ENCODE results near the gene RIPOR2. TPM values are rescaled to one million over a fixed set of nuclear protein-coding genes. Genes with fewer than 3 reads are reported as not detected.

RIPOR2 gene
- total and polyA plus RNA-seq, 10 of the 15 experiments (the other 5 are each of a cell fraction or from before 2014, with no cell fraction given) = 22.2 to 48.2 (median 34.7) TPM

DNA sequence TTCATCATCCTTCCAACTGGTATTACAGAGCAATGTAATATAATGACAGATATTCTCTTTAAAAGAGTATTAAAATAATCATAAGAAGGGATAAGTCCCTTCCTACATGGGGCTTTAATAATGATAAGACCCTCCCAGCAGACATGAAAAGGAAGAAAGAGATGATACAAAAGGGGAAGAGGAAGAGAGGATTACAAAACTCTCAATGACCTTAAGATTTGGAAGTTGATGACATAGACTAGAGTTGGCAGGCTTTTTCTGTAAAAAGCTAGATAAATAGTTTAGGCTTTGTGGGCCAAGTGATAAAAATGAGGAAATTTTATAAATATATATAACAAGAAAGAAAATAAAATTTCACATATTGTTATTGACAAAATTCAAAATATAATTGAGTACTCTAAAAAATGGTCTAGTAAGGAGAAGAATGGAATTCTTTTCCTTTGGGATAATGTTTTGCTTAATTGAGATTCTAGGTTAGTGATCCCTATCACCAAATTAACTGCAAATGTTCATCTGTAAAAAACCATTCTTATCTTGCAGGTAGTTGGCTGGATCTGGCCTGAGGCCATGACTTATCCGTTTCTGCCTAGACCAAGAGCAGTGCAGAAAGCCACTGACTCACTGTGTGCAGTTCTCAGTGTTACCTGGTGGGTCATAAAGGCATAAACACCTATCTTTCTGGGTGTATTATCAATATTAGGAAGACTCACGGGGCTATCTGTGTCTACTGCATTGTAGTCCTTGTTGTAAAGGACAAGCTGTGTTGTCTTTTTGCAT lies 11.0 kb downstream of the RIPOR2 start:
- Histone ChIP-seq H4K20me1 (ENCODE audit: control insufficient read depth, insufficient read depth) (no peaks in the 10 kb centered on the region), H2AFZ (ENCODE audit: control insufficient read depth, low read depth, low read length) (no peak overlapping the region), H3K27me3 (replicated peaks in 1 of 2; ENCODE audit: control insufficient read depth in 2 of 2, insufficient read depth in 2 of 2, low read length in 1 of 2) (no peaks in the 10 kb centered on the region), H3K9ac (ENCODE audit: control insufficient read depth, insufficient read depth, low read length) (no peak overlapping the region), H3K36me3 (ENCODE audit: control insufficient read depth in 2 of 2, insufficient read depth in 2 of 2, low read length in 1 of 2) (no peaks in the 10 kb centered on the region), H3K4me1 (ENCODE audit: control insufficient read depth, insufficient read depth, low read length) (peaks cover 42% of the 10 kb centered on the region), H3K9me3 (replicated peaks; ENCODE audit: control insufficient read depth, insufficient read depth, low read length) (no peaks in the 10 kb centered on the region; the same call in 2 of the 3 replicates), H3K4me2 (ENCODE audit: control insufficient read depth, insufficient read depth) (no peak overlapping the region), H3K79me2 (ENCODE audit: control insufficient read depth, insufficient read depth, low read length) (peaks cover 35% of the 10 kb centered on the region), H3K27ac (ENCODE audit: control insufficient read depth, insufficient read depth) (no peak overlapping the region), H3K4me3 (no peak overlapping the region)
- in situ Hi-C loops (cut with MboI) (no loop called here), intact Hi-C loops (cut with micrococcal nuclease; ENCODE audit: unreplicated experiment) (no loop called here)
- RAD21 ChIA-PET (ENCODE audit: unreplicated experiment) = interaction anchor here (1.0 to 1.9 kb wide), 4 partner anchors 15 to 102 kb away, joined by 3 to 16 read pairs (median 6); no protein-coding TSS in a partner anchor
- TF ChIP-seq TCF7 (IDR thresholded peaks at IDR 0.05; ENCODE audit: borderline replicate concordance) = no peak
- no peak for TF ChIP-seq RCOR1 (conservative IDR thresholded peaks at IDR 0.05; ENCODE audit: low read depth, low read length)
- TF ChIP-seq CBFB (IDR thresholded peaks at IDR 0.05; ENCODE audit: low read depth) = no peak
- no peak for TF ChIP-seq ZNF622 (IDR thresholded peaks at IDR 0.05)
- TF ChIP-seq NBN (IDR thresholded peaks at IDR 0.05) = no peak
- TF ChIP-seq DPF2 (IDR thresholded peaks at IDR 0.05) = no peak
- SMC1A ChIA-PET (ENCODE audit: uncharacterized antibody, unreplicated experiment) = interaction anchor here (1.3 to 3.3 kb wide), 9 partner anchors 9 to 94 kb away, joined by 3 to 28 read pairs (median 4); partner anchors contain the start of gene RIPOR2
- CTCF ChIA-PET = interaction anchor here (0.6 to 3.1 kb wide), 5 partner anchors 10 to 69 kb away, joined by 3 to 28 read pairs (median 17); partner anchors contain the start of gene RIPOR2
- 40% methylated on average over 2 of the region's 2 CpGs for WGBS (ENCODE audit: insufficient coverage, insufficient replicate concordance, low lambda C conversion rate, missing lambda C conversion rate)
- BruUV-seq (replicated peaks) = no TSS peak
- no peak for FAIRE-seq
- no peak for DNase-seq (ENCODE audit: low read depth, low spot score)
- POLR2A ChIA-PET = interaction anchor here (0.5 to 1.3 kb wide), 2 partner anchors 12 to 62 kb away, joined by 3 read pairs; no protein-coding TSS in a partner anchor
- 0 out of 3 replicates have a peak, but pooled peaks have one; percentile 9 for ATAC-seq

- H3K79me2 ChIP-seq (ENCODE audit: control insufficient read depth, insufficient read depth, low read length) = peaks cover 32% of the 10 kb centered on the region
- in situ Hi-C loops (cut with MboI) (no loop called here), intact Hi-C loops (cut with micrococcal nuclease; ENCODE audit: unreplicated experiment) (no loop called here)
- peak; percentile 23 for FAIRE-seq
- ATAC-seq = no peak
- RAD21 ChIA-PET (ENCODE audit: unreplicated experiment) = no interaction called here
- no TSS peak for BruUV-seq (replicated peaks)
- H4K20me1 ChIP-seq (ENCODE audit: control insufficient read depth, insufficient read depth) = peaks cover 3% of the 10 kb centered on the region; the same call in 1 of the 2 replicates
- 40% methylated on average over 8 of the region's 8 CpGs for WGBS (ENCODE audit: insufficient coverage, insufficient replicate concordance, low lambda C conversion rate, missing lambda C conversion rate)
- peaks cover 47% of the 10 kb centered on the region for H3K4me1 ChIP-seq (ENCODE audit: control insufficient read depth, insufficient read depth, low read length)
- no peaks in the 10 kb centered on the region for H3K27me3 ChIP-seq (replicated peaks in 1 of 2; ENCODE audit: control insufficient read depth in 2 of 2, insufficient read depth in 2 of 2, low read length in 1 of 2)
- no peak overlapping the region for H3K9ac ChIP-seq (ENCODE audit: control insufficient read depth, insufficient read depth, low read length)
- CTCF ChIA-PET = interaction anchor here (1.0 to 3.1 kb wide), 4 partner anchors 11 to 68 kb away, joined by 4 to 28 read pairs (median 14); partner anchors contain the start of gene RIPOR2
- SMC1A ChIA-PET (ENCODE audit: uncharacterized antibody, unreplicated experiment) = interaction anchor here (1.4 to 3.3 kb wide), 2 partner anchors 10 to 67 kb away, joined by 3 to 13 read pairs; no protein-coding TSS in a partner anchor
- no peak for DNase-seq (ENCODE audit: low read depth, low spot score)
- H3K4me3 ChIP-seq = no peak overlapping the region
- H3K4me2 ChIP-seq (ENCODE audit: control insufficient read depth, insufficient read depth) = peak overlapping the region; percentile 7; the same call in 1 of the 2 replicates
- TF ChIP-seq SP1 (IDR thresholded peaks at IDR 0.05; ENCODE audit: low read depth, low read length) (no peak), EED (IDR thresholded peaks at IDR 0.05; ENCODE audit: low read depth) (0 out of 2 replicates have a peak, but pooled peaks have one; percentile 45), TCF3 (IDR thresholded peaks at IDR 0.05; ENCODE audit: borderline replicate concordance, insufficient read depth, low read depth, low read length) (no peak), ETV6 (conservative IDR thresholded peaks at IDR 0.05 in 1 of 2, IDR thresholded peaks at IDR 0.05 in 1 of 2; ENCODE audit: borderline replicate concordance in 1 of 2, low read depth in 1 of 2) (no peak), SMAD1 (IDR thresholded peaks at IDR 0.05; ENCODE audit: low read depth, partially characterized antibody) (no peak), SIN3A (IDR thresholded peaks at IDR 0.05; ENCODE audit: low read depth, low read length) (no peak), ZNF384 (IDR thresholded peaks at IDR 0.05; ENCODE audit: borderline replicate concordance, low read depth, low read length) (no peak), ZZZ3 (IDR thresholded peaks at IDR 0.05; ENCODE audit: control insufficient read depth, insufficient read length, low read depth) (no peak)
- no peaks in the 10 kb centered on the region; the same call in 2 of the 3 replicates for H3K9me3 ChIP-seq (replicated peaks; ENCODE audit: control insufficient read depth, insufficient read depth, low read length)
- H3K36me3 ChIP-seq (ENCODE audit: control insufficient read depth in 2 of 2, insufficient read depth in 2 of 2, low read length in 1 of 2) = no peaks in the 10 kb centered on the region
- no peak overlapping the region for H2AFZ ChIP-seq (ENCODE audit: control insufficient read depth, low read depth, low read length)
- POLR2A ChIA-PET = no interaction called here
- H3K27ac ChIP-seq (ENCODE audit: control insufficient read depth, insufficient read depth) = no peak overlapping the region
These were observed 11.8 kb downstream of the RIPOR2 start for GRCh38 chr6:24923885-24924401.
